ENCODE measurements around the gene AMOTL1. TPM values are rescaled to one million over a fixed set of nuclear protein-coding genes. Genes with fewer than 3 reads are reported as not detected.

Gene AMOTL1
- total RNA-seq, 2 donors from 2014 or later: 45.0 to 60.0 TPM

GRCh38 chr11:94802501-94802900 lies 34.3 kb downstream of the AMOTL1 start:
- Mint-ChIP-seq H3K4me3 (no peak overlapping the region), H3K9me3 (no peaks in the 10 kb centered on the region), H3K27ac (no peak overlapping the region), H3K36me3 (ENCODE audit: low read depth) (peaks cover 48% of the 10 kb centered on the region), H3K27me3 (ENCODE audit: insufficient read depth) (no peaks in the 10 kb centered on the region), H3K4me1 (peaks cover 7% of the 10 kb centered on the region)
- Histone ChIP-seq H3K4me1 (ENCODE audit: control insufficient read depth, insufficient read depth, low read length) (peaks cover 4% of the 10 kb centered on the region), H3K27ac (ENCODE audit: low read depth, low read length) (no peak overlapping the region), H3K9me3 (ENCODE audit: control insufficient read depth, low read length) (no peaks in the 10 kb centered on the region), H3K4me3 (ENCODE audit: low read length) (no peak overlapping the region), H3K36me3 (ENCODE audit: control insufficient read depth, insufficient read depth, low read length) (peaks cover 97% of the 10 kb centered on the region), H3K27me3 (ENCODE audit: control insufficient read depth, insufficient read depth, low read length, poor library complexity, severe bottlenecking) (no peaks in the 10 kb centered on the region), H3K9ac (ENCODE audit: extremely low read depth, low read length, poor library complexity, severe bottlenecking) (no peak overlapping the region)
- TF ChIP-seq CTCF (conservative IDR thresholded peaks at IDR 0.05): no peak
- DNase-seq: no peak
- 96 to 100% methylated on average over 3 to 5 of the region's 5 CpGs for WGBS, 2 experiments (ENCODE audit: insufficient coverage in 1 of 2, insufficient read length in 1 of 2)

GRCh38 chr11:94803491-94803890 lies 35.3 kb downstream of the AMOTL1 start:
- Mint-ChIP-seq H3K4me3 (no peak overlapping the region), H3K9me3 (no peaks in the 10 kb centered on the region), H3K27me3 (ENCODE audit: insufficient read depth) (no peaks in the 10 kb centered on the region), H3K36me3 (ENCODE audit: low read depth) (peaks cover 52% of the 10 kb centered on the region), H3K4me1 (peaks cover 7% of the 10 kb centered on the region), H3K27ac (no peak overlapping the region)
- no peak overlapping the region for H3K9ac ChIP-seq (ENCODE audit: extremely low read depth, low read length, poor library complexity, severe bottlenecking)
- H3K4me3 ChIP-seq (ENCODE audit: low read length): no peak overlapping the region
- no peak overlapping the region for H3K27ac ChIP-seq (ENCODE audit: low read depth, low read length)
- no peaks in the 10 kb centered on the region for H3K27me3 ChIP-seq (ENCODE audit: control insufficient read depth, insufficient read depth, low read length, poor library complexity, severe bottlenecking)
- H3K36me3 ChIP-seq (ENCODE audit: control insufficient read depth, insufficient read depth, low read length): peaks cover 93% of the 10 kb centered on the region
- H3K9me3 ChIP-seq (ENCODE audit: control insufficient read depth, low read length): peaks cover 3% of the 10 kb centered on the region
- no peak for DNase-seq
- TF ChIP-seq CTCF (conservative IDR thresholded peaks at IDR 0.05): no peak
- peaks cover 4% of the 10 kb centered on the region for H3K4me1 ChIP-seq (ENCODE audit: control insufficient read depth, insufficient read depth, low read length)

- no peak for DNase-seq
- no peak overlapping the region for H3K4me3 Mint-ChIP-seq
- Histone ChIP-seq H3K4me1 (ENCODE audit: control insufficient read depth, insufficient read depth, low read length) (peaks cover 4% of the 10 kb centered on the region), H3K9me3 (ENCODE audit: control insufficient read depth, low read length) (peaks cover 4% of the 10 kb centered on the region), H3K4me3 (ENCODE audit: low read length) (no peak overlapping the region), H3K36me3 (ENCODE audit: control insufficient read depth, insufficient read depth, low read length) (peaks cover 90% of the 10 kb centered on the region), H3K9ac (ENCODE audit: extremely low read depth, low read length, poor library complexity, severe bottlenecking) (no peak overlapping the region), H3K27me3 (ENCODE audit: control insufficient read depth, insufficient read depth, low read length, poor library complexity, severe bottlenecking) (no peaks in the 10 kb centered on the region), H3K27ac (ENCODE audit: low read depth, low read length) (no peak overlapping the region)
- H3K27me3 Mint-ChIP-seq (ENCODE audit: insufficient read depth): no peaks in the 10 kb centered on the region
- peaks cover 53% of the 10 kb centered on the region for H3K36me3 Mint-ChIP-seq (ENCODE audit: low read depth)
- TF ChIP-seq CTCF (conservative IDR thresholded peaks at IDR 0.05): no peak
- 86 to 100% methylated on average over 1 to 3 of the region's 4 CpGs for WGBS, 2 experiments (ENCODE audit: insufficient coverage in 1 of 2, insufficient read length in 1 of 2)
- H3K9me3 Mint-ChIP-seq: no peaks in the 10 kb centered on the region
- peaks cover 8% of the 10 kb centered on the region for H3K4me1 Mint-ChIP-seq
- H3K27ac Mint-ChIP-seq: no peak overlapping the region
Measured at GRCh38 chr11:94804874-94805273, 36.7 kb downstream of the AMOTL1 start.
